ENCODE measurements around the gene EXOC7. TPM values are rescaled to one million over a fixed set of nuclear protein-coding genes. Genes with fewer than 3 reads are reported as not detected.

EXOC7 gene
- total and polyA plus RNA-seq, 2 of the 4 experiments (the other 2 are of a cell fraction), result 85.9 to 118 TPM

- Histone ChIP-seq H3K4me2 (ENCODE audit: low read depth, low read length) (no peak overlapping the region), H3K4me3 (ENCODE audit: insufficient read depth, low read depth, low read length) (no peak overlapping the region), H3K56ac (ENCODE audit: extremely low read depth, insufficient read depth, low read length) (no peak overlapping the region), H3K27me3 (ENCODE audit: control insufficient read depth, insufficient read depth, low read length) (no peaks in the 10 kb centered on the region), H2AFZ (replicated peaks; ENCODE audit: low read length, poor library complexity) (no peak overlapping the region), H3K36me3 (ENCODE audit: control insufficient read depth, insufficient read depth, low read length) (peaks cover 54% of the 10 kb centered on the region), H4K20me1 (ENCODE audit: insufficient read depth, low read length) (0 out of 2 replicates have a peak, but pooled peaks cover 8% of the 10 kb centered on the region), H3K4me1 (ENCODE audit: control insufficient read depth, insufficient read depth, low read length) (no peaks in the 10 kb centered on the region), H2BK20ac (ENCODE audit: low read depth, low read length) (no peak overlapping the region), H2BK5ac (ENCODE audit: low read depth, low read length, poor library complexity, severe bottlenecking) (no peak overlapping the region), H2AK5ac (ENCODE audit: low read depth, low read length) (no peak overlapping the region), H4K5ac (ENCODE audit: low read depth, low read length) (no peak overlapping the region), H3K27ac (ENCODE audit: insufficient read depth, low read length) (no peak overlapping the region), H2AK9ac (replicated peaks; ENCODE audit: low read depth, low read length, poor library complexity) (no peak overlapping the region), H3K9me1 (ENCODE audit: insufficient read depth, low read length) (peaks cover 5% of the 10 kb centered on the region; the same call in 1 of the 2 replicates), H2BK15ac (ENCODE audit: low read depth, low read length) (no peak overlapping the region), H3K18ac (ENCODE audit: low read depth, low read length) (no peak overlapping the region), H3K9me3 (ENCODE audit: control insufficient read depth, insufficient read depth, low read length) (no peaks in the 10 kb centered on the region), H3K9ac (ENCODE audit: low read depth, low read length) (no peak overlapping the region), H3K23ac (ENCODE audit: low read depth, low read length) (no peak overlapping the region), H3K79me1 (ENCODE audit: low read depth in 1 of 2, low read length in 2 of 2) (no peaks in the 10 kb centered on the region; a peak in 1 of 4 replicates), H2BK120ac (ENCODE audit: low read depth, low read length) (no peak overlapping the region), H4K91ac (ENCODE audit: insufficient read depth, low read depth, low read length) (no peak overlapping the region), H3K14ac (replicated peaks; ENCODE audit: low read depth, low read length) (no peak overlapping the region), H4K8ac (ENCODE audit: low read depth in 2 of 2, low read length in 2 of 2) (no peak overlapping the region), H3K4ac (ENCODE audit: low read depth, low read length) (no peak overlapping the region)
- ChIA-PET POLR2A (ENCODE audit: unreplicated experiment) (no interaction called here), CTCF (no interaction called here)
- 68% methylated on average over 6 of the region's 6 CpGs; no CpG with 5 or more reads in 1 of the 2 experiments for WGBS, 2 experiments (ENCODE audit: extremely low coverage in 2 of 2, insufficient read length in 1 of 2)
- no peak for ATAC-seq (ENCODE audit: low read depth)
- in situ Hi-C loops (cut with MboI; ENCODE audit: low sequenced_read_pairs), result no loop called here
- TF ChIP-seq CHD1 (IDR thresholded peaks at IDR 0.05; ENCODE audit: low read depth, low read length), result no peak
- 0 out of 2 replicates have a peak, but pooled peaks have one; percentile 36 for TF ChIP-seq NFE2L2 (IDR thresholded peaks at IDR 0.05; ENCODE audit: low read depth, low read length)
- no peak for TF ChIP-seq ELK1 (IDR thresholded peaks at IDR 0.05; ENCODE audit: borderline replicate concordance, low read depth, low read length)
- no peak for TF ChIP-seq SMC3 (IDR thresholded peaks at IDR 0.05; ENCODE audit: low read depth, low read length)
- dilution Hi-C loops (cut with HindIII; ENCODE audit: low sequenced_read_pairs, unreplicated experiment), result no loop called here
- peak; percentile 40 for DNase-seq
- BruUV-seq (replicated peaks), result TSS peak; percentile 96
- intact Hi-C loops (cut with micrococcal nuclease), result loop anchor here (5.0 kb wide), 1 partner anchor 33 kb away; the partner anchor contains the start of genes GALR2 and SRP68
Measured at GRCh38 chr17:76039121-76039520, 64.5 kb downstream of the EXOC7 start.

All from IMR-90 (cell line).